IPS DF 4.7 (cell line): ENCODE results near the gene ITPR2.
"Not testable (repeated sequence)": the region's sequence is repeated elsewhere in the genome, so short reads cannot be mapped to it uniquely, and the experiment has no call there.

Experiments used
- DNase-seq: peaks from one replicate; pipeline ENCODE4 v3.0.0-alpha.2; 2013; ENCODE audit warnings: low spot score; ENCODE audit errors: extremely low read depth

Gene ITPR2

GRCh38 chr12:26761775-26762174 is 71.2 kb downstream of the ITPR2 start:
- DNase-seq, result no peak

DNA sequence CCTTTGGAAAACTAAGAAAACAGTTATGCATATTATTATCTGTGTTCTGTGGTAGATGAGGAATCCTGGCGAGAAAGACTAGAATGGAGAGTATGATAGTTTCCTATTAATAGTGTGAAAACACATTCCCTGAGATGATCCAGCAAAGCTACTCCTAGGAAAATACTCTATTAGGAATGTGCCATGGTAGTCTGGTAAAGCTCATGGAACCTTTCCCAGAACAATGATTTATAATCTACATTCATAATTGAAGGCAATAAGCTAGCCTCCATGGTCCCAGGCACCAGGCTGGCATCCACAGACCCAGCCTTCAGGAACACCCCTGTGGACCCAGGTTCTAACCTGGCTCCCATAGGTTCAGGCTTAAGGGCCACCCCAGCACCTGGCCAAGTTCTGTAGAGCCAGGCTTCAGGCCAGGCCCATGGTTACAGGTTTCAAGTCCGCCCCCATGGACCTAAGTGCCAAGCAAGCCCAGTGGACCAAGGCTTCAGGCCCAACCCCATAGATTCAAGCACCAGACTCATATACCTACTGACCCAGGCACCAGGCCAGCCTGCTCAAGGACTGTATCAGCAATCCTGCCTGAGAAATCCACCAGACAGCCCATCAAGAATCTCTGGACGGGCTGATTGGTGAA is 72.2 kb downstream of the ITPR2 start:
- DNase-seq, result no peak

DNA sequence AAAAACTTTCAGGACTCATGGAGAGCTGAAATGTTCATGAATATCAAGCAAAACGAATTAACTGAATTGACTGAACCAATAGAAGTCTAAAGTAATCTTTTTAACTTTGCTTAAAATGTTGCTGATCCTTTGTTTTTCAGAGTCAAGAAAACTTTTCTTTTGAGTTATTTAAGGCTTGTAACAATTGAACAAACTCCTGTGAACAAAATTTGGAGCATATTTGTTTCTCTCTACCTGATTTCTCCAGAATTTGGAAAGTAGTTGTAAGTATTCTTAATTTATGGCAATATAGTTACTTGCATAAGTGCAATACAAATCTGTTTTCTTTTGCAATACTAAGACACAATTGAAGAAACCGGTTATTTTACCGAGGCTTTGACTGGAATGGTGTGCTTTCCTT is 77.6 kb downstream of the ITPR2 start:
- DNase-seq, result not testable (repeated sequence)

- no peak for DNase-seq
Measured at GRCh38 chr12:26754148-26754547, 78.8 kb downstream of the ITPR2 start.

DNA sequence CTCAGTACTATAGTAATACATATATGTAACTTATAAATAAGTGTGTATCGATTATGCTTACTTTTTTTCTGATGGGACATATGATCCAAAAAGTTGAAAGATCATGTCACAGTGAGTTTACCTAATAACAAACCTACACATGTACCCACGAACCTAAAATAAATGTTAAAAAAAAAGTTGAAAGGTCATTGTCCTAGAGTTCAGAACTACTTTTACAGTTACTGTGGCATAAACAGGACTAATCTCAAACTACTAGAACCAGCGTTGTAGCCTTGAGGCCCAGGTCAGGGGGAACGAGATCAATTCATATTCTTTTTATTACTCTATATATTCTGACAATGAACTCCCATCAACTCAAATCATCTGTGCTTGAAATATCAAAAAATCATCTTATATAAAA is 81.8 kb downstream of the ITPR2 start:
- DNase-seq, result no peak

DNA sequence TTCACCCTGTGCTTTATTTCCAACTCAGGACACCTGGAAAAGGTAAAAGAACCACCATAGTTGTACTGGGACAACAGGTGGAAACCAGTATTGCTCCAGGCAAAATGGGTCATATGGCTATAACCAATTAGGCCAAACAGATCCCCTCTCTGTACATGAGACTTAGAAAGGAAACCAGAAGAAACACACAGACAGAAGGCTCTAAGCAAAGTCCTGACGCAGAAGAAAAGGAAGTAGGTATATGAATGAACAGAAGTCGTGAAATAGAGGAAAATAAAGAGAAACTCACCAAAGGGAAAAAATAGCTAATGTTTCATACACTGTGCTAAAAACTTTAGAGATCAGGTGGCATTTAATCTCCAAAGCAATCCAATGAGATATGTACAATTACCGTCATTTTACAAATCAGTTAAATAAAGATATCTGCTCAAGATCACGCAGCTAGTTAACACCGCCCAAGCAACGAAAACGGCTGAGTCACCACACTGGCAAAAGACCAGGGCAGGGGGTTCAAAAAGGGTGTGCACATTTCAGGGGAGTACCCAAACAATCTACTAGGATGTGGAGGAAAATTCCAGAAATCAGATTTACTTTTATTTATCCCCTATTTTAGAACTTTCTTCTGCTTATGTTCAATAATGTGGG is 82.3 kb downstream of the ITPR2 start:
- DNase-seq, result no peak

DNA sequence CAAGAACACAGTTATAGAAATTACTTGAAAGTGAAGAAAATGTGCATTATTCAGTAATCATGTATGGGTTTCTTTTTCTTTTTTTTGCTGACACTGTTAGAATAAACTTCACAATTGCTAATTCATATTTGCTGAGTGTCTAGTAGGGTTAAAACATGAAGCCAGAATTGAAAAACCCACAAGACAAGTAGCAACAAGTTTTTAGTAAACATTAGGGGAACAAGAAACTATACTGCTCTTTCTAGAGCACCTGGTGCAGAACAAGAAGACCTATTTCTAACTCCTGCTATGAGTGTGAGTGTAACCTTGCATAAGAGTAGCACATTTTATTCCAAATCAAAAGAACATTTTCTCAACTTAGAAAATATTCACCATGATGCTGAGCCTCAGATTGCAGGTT is 83.2 kb downstream of the ITPR2 start:
- no peak for DNase-seq

DNA sequence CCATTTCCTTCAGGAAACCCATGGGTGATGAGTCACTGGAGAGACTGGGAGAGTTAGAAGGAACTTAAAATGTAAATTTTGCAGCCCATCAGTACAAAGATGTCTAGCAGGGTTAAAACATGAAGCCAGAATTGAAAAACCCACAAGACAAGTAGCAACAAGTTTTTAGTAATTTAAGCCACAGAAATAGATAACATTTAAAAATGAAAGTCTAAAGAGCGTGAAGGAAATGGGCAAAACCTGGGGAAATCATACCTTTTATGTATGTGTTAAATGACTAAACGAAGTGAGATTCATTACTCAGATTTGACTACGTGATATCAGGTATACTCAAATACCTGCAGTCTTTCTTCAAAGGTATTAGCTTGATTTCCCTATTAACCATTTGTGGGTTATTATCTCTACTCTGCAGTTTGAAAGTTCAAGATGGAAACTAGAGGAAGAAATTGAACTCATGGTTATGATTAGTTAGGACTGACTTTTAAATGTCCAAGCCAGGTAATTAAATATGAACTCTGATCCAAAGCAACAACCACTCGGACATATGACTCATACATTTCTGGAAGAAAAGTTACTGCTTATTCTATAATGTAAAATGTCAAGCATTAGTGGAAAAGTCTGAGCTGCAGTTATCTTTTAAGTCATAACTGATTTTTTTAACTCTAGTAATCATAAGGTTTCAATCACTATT is 84.1 kb downstream of the ITPR2 start:
- DNase-seq, result no peak

GRCh38 chr12:26748412-26748740 is 84.6 kb downstream of the ITPR2 start:
- DNase-seq, result no peak

- DNase-seq, result no peak
Measured at GRCh38 chr12:26746121-26746714, 86.8 kb downstream of the ITPR2 start.

GRCh38 chr12:26744697-26745440 is 88.1 kb downstream of the ITPR2 start:
- DNase-seq, result no peak

GRCh38 chr12:26744042-26744626 is 88.9 kb downstream of the ITPR2 start:
- no peak for DNase-seq

- DNase-seq, result no peak
Measured at GRCh38 chr12:26741584-26742227, 91.3 kb downstream of the ITPR2 start.

GRCh38 chr12:26740991-26741390 is 92.0 kb downstream of the ITPR2 start:
- no peak for DNase-seq

DNA sequence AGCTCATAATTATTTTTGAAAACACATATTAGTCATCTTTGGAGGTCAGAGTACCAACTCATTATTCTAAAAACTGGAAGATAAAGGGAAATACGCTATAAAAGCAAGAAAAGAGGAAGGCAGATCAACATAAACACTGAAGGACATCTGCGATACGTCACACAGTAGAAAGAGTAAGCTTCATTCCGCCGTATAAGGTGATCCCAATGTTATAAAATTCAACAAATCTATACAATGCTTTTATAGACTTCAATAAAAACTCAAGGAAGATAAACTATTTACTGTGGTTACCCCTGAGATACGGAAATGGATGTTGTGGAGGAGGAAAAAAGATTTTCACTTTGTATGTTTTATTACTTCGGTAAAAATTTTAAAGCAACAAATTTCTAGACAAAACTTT is 92.6 kb downstream of the ITPR2 start:
- no peak for DNase-seq

- DNase-seq, result no peak
Measured at GRCh38 chr12:26737487-26738030, 95.4 kb downstream of the ITPR2 start.

- no peak for DNase-seq
Measured at GRCh38 chr12:26736563-26737486, 96.2 kb downstream of the ITPR2 start.

GRCh38 chr12:26735249-26735639 is 97.8 kb downstream of the ITPR2 start:
- DNase-seq, result no peak

DNA sequence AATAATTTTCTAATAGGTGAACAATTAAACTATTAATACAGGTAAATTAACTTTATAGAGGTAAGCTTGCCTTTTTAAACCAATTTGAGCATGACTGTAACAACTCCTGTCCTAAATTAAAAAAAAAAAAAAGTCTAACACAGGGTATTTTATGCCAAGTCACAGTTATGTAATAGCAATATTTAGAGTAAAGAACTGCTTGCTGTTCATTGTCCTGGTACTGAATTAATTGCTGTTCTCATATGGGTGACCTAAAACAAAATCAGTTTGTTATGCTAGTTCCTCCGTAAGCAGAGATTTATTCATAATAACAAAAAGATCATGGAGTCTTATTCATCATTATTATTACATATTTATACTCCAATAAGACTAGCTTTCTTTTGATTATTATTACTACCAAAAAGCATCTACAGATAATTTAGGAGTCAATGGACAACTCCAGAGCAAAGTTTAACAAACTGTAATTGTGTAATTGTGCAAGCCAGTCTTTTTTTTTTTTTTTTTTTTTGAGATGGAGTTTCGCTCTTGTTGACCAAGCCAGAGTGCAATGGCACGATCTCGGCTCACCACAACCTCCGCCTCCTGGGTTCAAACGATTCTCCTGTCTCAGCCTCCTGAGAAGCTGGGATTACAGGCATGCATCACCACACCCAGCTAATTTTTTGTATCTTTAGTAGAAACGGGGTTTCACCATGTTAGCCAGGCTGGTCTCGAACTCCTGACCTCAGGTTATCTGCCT is 98.3 kb downstream of the ITPR2 start:
- no peak for DNase-seq
